Measurements from ENCODE around the gene PRDM2.

- TF ChIP-seq EP300 (IDR thresholded peaks at IDR 0.05) = no peak
- TF ChIP-seq CTCF (IDR thresholded peaks at IDR 0.05) = no peak
- TF ChIP-seq POLR2A (IDR thresholded peaks at IDR 0.05) = no peak
Observed at GRCh38 chr1:13801232-13801631, 101.2 kb downstream of the PRDM2 start.

Measured in ovary (tissue), 3 donors.